HCT116 (cell line): Measurements from ENCODE around the gene DSG1. TPM values are rescaled to one million over a fixed set of nuclear protein-coding genes. Genes with fewer than 3 reads are reported as not detected.

ENCODE experiments used
- ATAC-seq: fragments of 200-7000 bp; cut with Tn5 transposase; 2 replicates; pipeline ENCODE4 v1.9.1; 2020; ENCODE audit warnings: mild to moderate bottlenecking, moderate library complexity
- BruUV-seq: library from RNA; stranded (reverse); fragments of 400-500 nt; replicated peaks from 2 replicates; lab custom pipeline; 2021; lab: Mats Ljungman, UMichigan
- CTCF ChIA-PET: fragments of 300-600 bp; sonication (Branson Sonifier 250); formaldehyde crosslinking; loops from one replicate; lab custom pipeline; 2021; ENCODE audit warnings: antibody characterized with exemption; lab: Charles Lee
- POLR2A ChIA-PET: fragments of 300-600, 350-600 bp; sonication (Branson Sonifier 250); formaldehyde crosslinking; loops from one replicate; lab custom pipeline; 2021; ENCODE audit warnings: antibody characterized with exemption; lab: Charles Lee
- RAD21 ChIA-PET, 2 experiments: fragments of 300-600 bp; sonication (Branson Sonifier 250); formaldehyde crosslinking; loops; one replicate each; lab custom pipeline; 2023; ENCODE audit warnings: low total read pairs in 2 of 2; ENCODE audit not compliant: uncharacterized antibody in 2 of 2, unreplicated experiment in 2 of 2, low non-redundant PET in 1 of 2; lab: Charles Lee
- DNase-seq: peaks from one replicate; pipeline ENCODE4 v3.0.0-alpha.2; 2010; ENCODE audit warnings: low read depth, low spot score
- H2AFZ ChIP-seq: fragments of 200-600 bp; shearing (Covaris generic), sonication (generic); 2 replicates; pipeline ENCODE4 v1.6.1; 2017; ENCODE audit warnings: low read depth, mixed run types, mixed read lengths, antibody characterized with exemption, low read length; ENCODE audit not compliant: poor library complexity, severe bottlenecking
- H3K27ac ChIP-seq: 2 replicates; pipeline ENCODE4 v1.5.1; 2012; ENCODE audit warnings: low read depth, low read length
- H3K27me3 ChIP-seq: fragments of 200-600 bp; sonication (generic); 2 replicates; pipeline ENCODE4 v1.6.1; 2016; ENCODE audit warnings: mixed run types, low read length, mixed read lengths; ENCODE audit not compliant: insufficient read depth
- H3K36me3 ChIP-seq, 2 experiments: fragments of 200-500 bp in 1 of 2; fragments of 200-600 bp in 1 of 2; sonication (Bioruptor generic) in 1 of 2; sonication (generic) in 1 of 2; 2 replicates each; pipeline versions ENCODE4 v1.5.1 to v1.6.1; 2014 to 2016; ENCODE audit warnings: low read length in 2 of 2, inconsistent platforms in 1 of 2, mixed read lengths in 1 of 2, mixed run types in 1 of 2; ENCODE audit not compliant: insufficient read depth in 2 of 2, control insufficient read depth in 1 of 2
- H3K4me1 ChIP-seq, 2 experiments: fragments of 200-600 bp in 1 of 2; sonication (generic) in 1 of 2; 2 replicates each; pipeline versions ENCODE4 v1.5.1 to v1.6.1; 2012 to 2017; ENCODE audit warnings: low read length in 2 of 2, inconsistent platforms in 1 of 2, mild to moderate bottlenecking in 1 of 2, mixed read lengths in 1 of 2, mixed run types in 1 of 2, moderate library complexity in 1 of 2; ENCODE audit not compliant: insufficient read depth in 2 of 2, control insufficient read depth in 1 of 2
- H3K4me2 ChIP-seq: fragments of 200-600 bp; sonication (generic); 2 replicates; pipeline ENCODE4 v1.6.1; 2017; ENCODE audit warnings: mixed run types, low read length, mixed read lengths
- H3K4me3 ChIP-seq, 2 experiments: fragments of 200-600 bp in 1 of 2; sonication (generic) in 1 of 2; replicated peaks in 1 of 2; 2 replicates each; pipeline ENCODE4 v1.5.1; 2011 to 2016; ENCODE audit warnings: low read length in 2 of 2, control low read depth in 1 of 2, low read depth in 1 of 2, mild to moderate bottlenecking in 1 of 2, mixed read lengths in 1 of 2, mixed run types in 1 of 2
- H3K79me2 ChIP-seq: fragments of 200-600 bp; sonication (generic); 2 replicates; pipeline ENCODE4 v1.6.1; 2017; ENCODE audit warnings: mild to moderate bottlenecking, mixed run types, low read length, moderate library complexity, mixed read lengths; ENCODE audit not compliant: insufficient read depth
- H3K9ac ChIP-seq: fragments of 200-600 bp; sonication (generic); 2 replicates; pipeline ENCODE4 v1.6.1; 2016; ENCODE audit warnings: low read length, mixed read lengths
- H3K9me2 ChIP-seq: fragments of 200-600 bp; sonication (generic), shearing (Covaris generic); 2 replicates; pipeline ENCODE4 v1.6.1; 2017; ENCODE audit warnings: mixed run types, mild to moderate bottlenecking, moderate library complexity; ENCODE audit not compliant: insufficient read depth
- H3K9me3 ChIP-seq, 2 experiments: fragments of 200-500 bp in 1 of 2; fragments of 200-600 bp in 1 of 2; sonication (Bioruptor generic) in 1 of 2; sonication (generic) in 1 of 2; 2 replicates each; pipeline ENCODE4 v1.6.1; 2014 to 2017; ENCODE audit warnings: low read length in 2 of 2, mixed read lengths in 2 of 2, inconsistent platforms in 1 of 2, low read depth in 1 of 2, mild to moderate bottlenecking in 1 of 2, mixed run types in 1 of 2, moderate library complexity in 1 of 2; ENCODE audit not compliant: control insufficient read depth in 1 of 2, insufficient read depth in 1 of 2
- H4K20me1 ChIP-seq: fragments of 200-600 bp; sonication (generic), shearing (Covaris generic); 2 replicates; pipeline ENCODE4 v1.6.1; 2017; ENCODE audit warnings: mixed run types, mild to moderate bottlenecking, moderate library complexity; ENCODE audit not compliant: insufficient read depth
- ATF3 ChIP-seq: IDR thresholded peaks from 2 replicates; pipeline ENCODE4 v1.6.1; 2012
- CBX3 ChIP-seq: IDR thresholded peaks from 2 replicates; pipeline ENCODE4 v1.6.1; 2012; ENCODE audit warnings: low read depth
- EGR1 ChIP-seq: IDR thresholded peaks from 2 replicates; pipeline ENCODE4 v1.6.1; 2012; ENCODE audit warnings: low read depth
- EZH2 ChIP-seq: fragments of 200-600 bp; sonication (generic); IDR thresholded peaks from 2 replicates; pipeline ENCODE4 v1.6.1; 2017; ENCODE audit warnings: antibody characterized with exemption, mixed run types
- EZH2phosphoT487 ChIP-seq: fragments of 200-600 bp; IDR thresholded peaks from 2 replicates; pipeline ENCODE4 v1.6.1; 2018; ENCODE audit warnings: antibody characterized with exemption, borderline replicate concordance
- JUND ChIP-seq: IDR thresholded peaks from 2 replicates; pipeline ENCODE4 v1.6.1; 2012
- MAX ChIP-seq: IDR thresholded peaks from 2 replicates; pipeline ENCODE4 v1.6.1; 2012
- POLR2A ChIP-seq: IDR thresholded peaks from 2 replicates; pipeline ENCODE4 v1.7.0; 2011; ENCODE audit warnings: borderline replicate concordance; ENCODE audit not compliant: insufficient read depth, insufficient read length; ENCODE audit errors: extremely low read depth
- POLR2AphosphoS5 ChIP-seq: IDR thresholded peaks from 2 replicates; pipeline ENCODE4 v1.6.1; 2011; ENCODE audit warnings: mild to moderate bottlenecking, low read depth, low read length, moderate library complexity
- RAD21 ChIP-seq: IDR thresholded peaks from 2 replicates; pipeline ENCODE4 v1.6.1; 2012; ENCODE audit warnings: low read depth, mild to moderate bottlenecking
- REST ChIP-seq: IDR thresholded peaks from 2 replicates; pipeline ENCODE4 v1.6.1; 2012; ENCODE audit warnings: low read depth
- SIN3A ChIP-seq: IDR thresholded peaks from 2 replicates; pipeline ENCODE4 v1.6.1; 2012; ENCODE audit warnings: low read depth
- SP1 ChIP-seq: IDR thresholded peaks from 2 replicates; pipeline ENCODE4 v1.6.1; 2012; ENCODE audit warnings: low read depth
- SRF ChIP-seq: IDR thresholded peaks from 2 replicates; pipeline ENCODE4 v1.6.1; 2012; ENCODE audit warnings: low read depth
- TCF7L2 ChIP-seq: IDR thresholded peaks from 2 replicates; pipeline ENCODE4 v1.7.0; 2011; ENCODE audit warnings: borderline replicate concordance, inconsistent platforms; ENCODE audit not compliant: insufficient read depth, insufficient read length; ENCODE audit errors: extremely low read depth
- YY1 ChIP-seq: IDR thresholded peaks from 2 replicates; pipeline ENCODE4 v1.6.1; 2011; ENCODE audit warnings: low read length, low read depth, moderate library complexity, mild to moderate bottlenecking; ENCODE audit not compliant: insufficient replicate concordance; ENCODE audit errors: extremely low read depth
- ZBTB33 ChIP-seq: IDR thresholded peaks from 2 replicates; pipeline ENCODE4 v1.6.1; 2011; ENCODE audit warnings: mild to moderate bottlenecking, low read length, moderate library complexity; ENCODE audit not compliant: insufficient replicate concordance; ENCODE audit errors: extremely low read depth
- ZFX ChIP-seq: fragments of 450-650 bp; IDR thresholded peaks from 2 replicates; pipeline ENCODE4 v1.6.1; 2017
- intact Hi-C: fragments of 100-400 bp; cut with micrococcal nuclease; formaldehyde crosslinking; loops from 2 replicates; pipeline ENCODE4 v1.10.0; 2022
- total RNA-seq: library from RNA; stranded (reverse); gene quantifications from one replicate; pipeline ENCODE4 v1.2.1, GENCODE V29; 2021; ENCODE audit not compliant: unreplicated experiment

DSG1 gene
- total RNA-seq, 1 experiment from 2014 or later, result not detected

- TF ChIP-seq ATF3 (no peak), EZH2phosphoT487 (no peak), EZH2 (no peak)
- TF ChIP-seq, all 23 proteins: peak for 6
These were observed 42.1 kb upstream of the DSG1 start (continued) for GRCh38 chr18:31275722-31276463.

- Histone ChIP-seq H3K9me3 (no peaks in the 10 kb centered on the region), H3K4me3 (no peak overlapping the region), H3K4me2 (no peak overlapping the region), H3K36me3 (no peaks in the 10 kb centered on the region), H3K79me2 (no peaks in the 10 kb centered on the region), H3K4me1 (peaks cover 22 to 26% of the 10 kb centered on the region in 2 experiments), H4K20me1 (no peaks in the 10 kb centered on the region), H2AFZ (no peak overlapping the region), H3K9me2 (no peaks in the 10 kb centered on the region), H3K27me3 (no peaks in the 10 kb centered on the region), H3K9ac (no peak overlapping the region), H3K27ac (no peak overlapping the region)
- TF ChIP-seq SRF (no peak), YY1 (no peak), REST (no peak), CBX3 (no peak), MAX (no peak), POLR2AphosphoS5 (no peak), EZH2phosphoT487 (no peak), ZFX (no peak), JUND (no peak), TCF7L2 (no peak), ZBTB33 (no peak), SIN3A (no peak), SP1 (no peak), RAD21 (no peak), EGR1 (no peak), POLR2A (no peak), ATF3 (no peak), EZH2 (no peak)
- ChIA-PET CTCF (no interaction called here), POLR2A (no interaction called here), RAD21 (no interaction called here)
- BruUV-seq, result no TSS peak
- DNase-seq (no peak), ATAC-seq (no peak)
- intact Hi-C loops, result loop anchor here (5.0 kb wide), 1 partner anchor 119 kb away; no protein-coding TSS in a partner anchor
These were observed 39.3 kb upstream of the DSG1 start for GRCh38 chr18:31278609-31279071.
